SK-N-SH (cell line): Measurements from ENCODE around the gene KCTD19. TPM values are rescaled to one million over a fixed set of nuclear protein-coding genes. Genes with fewer than 3 reads are reported as not detected.

Experiments
- CTCF ChIA-PET: fragments of 300-600, 350-600 bp; formaldehyde crosslinking; extraction: SDS; loops from one replicate; lab custom pipeline; 2021; lab: Yijun Ruan, JAX
- POLR2A ChIA-PET: fragments of 350-600 bp; sonication (Branson Sonifier 250); formaldehyde crosslinking; extraction: SDS; loops from one replicate; lab custom pipeline; 2020; ENCODE audit warnings: antibody characterized with exemption, inconsistent platforms; lab: Yijun Ruan, JAX
- DNase-seq: peaks from one replicate; pipeline ENCODE4 v3.0.0; 2012
- H2AFZ ChIP-seq: fragments of 200-600 bp; sonication (generic); 2 replicates; pipeline ENCODE4 v1.8.1; 2016; ENCODE audit warnings: antibody characterized with exemption, mild to moderate bottlenecking, low read depth
- H3F3A ChIP-seq: fragments of 200-600 bp; sonication (generic); replicated peaks from 2 replicates; pipeline ENCODE3; 2016; ENCODE audit warnings: antibody characterized with exemption, mild to moderate bottlenecking; ENCODE audit not compliant: insufficient read depth
- H3K27ac ChIP-seq, 2 experiments: fragments of 200-500 bp in 1 of 2; fragments of 200-600 bp in 1 of 2; sonication (Bioruptor generic) in 1 of 2; sonication (generic), shearing (Covaris generic) in 1 of 2; 2 replicates each; pipeline versions ENCODE4 v1.5.1 to v1.6.1; 2014 to 2016; ENCODE audit warnings: low read depth in 2 of 2, inconsistent platforms in 1 of 2, low read length in 1 of 2, mild to moderate bottlenecking in 1 of 2, mixed read lengths in 1 of 2
- H3K27me3 ChIP-seq: fragments of 200-600 bp; sonication (generic), shearing (Covaris generic); 2 replicates; pipeline ENCODE4 v1.6.1; 2016; ENCODE audit warnings: mixed run types; ENCODE audit not compliant: insufficient read depth
- H3K36me3 ChIP-seq, 2 experiments: fragments of 200-500 bp in 1 of 2; fragments of 200-600 bp in 1 of 2; sonication (Bioruptor generic) in 1 of 2; sonication (generic) in 1 of 2; replicated peaks in 1 of 2; 2 replicates each; pipeline versions ENCODE3 to v1.5.1; 2014 to 2016; ENCODE audit warnings: low read length in 1 of 2, mild to moderate bottlenecking in 1 of 2; ENCODE audit not compliant: insufficient read depth in 2 of 2, control insufficient read depth in 1 of 2
- H3K4me1 ChIP-seq, 2 experiments: fragments of 200-500 bp in 1 of 2; fragments of 200-600 bp in 1 of 2; sonication (Bioruptor generic) in 1 of 2; sonication (generic), shearing (Covaris generic) in 1 of 2; 2 replicates each; pipeline versions ENCODE4 v1.5.1 to v1.6.1; 2014 to 2016; ENCODE audit warnings: low read depth in 1 of 2, low read length in 1 of 2, mixed run types in 1 of 2; ENCODE audit not compliant: insufficient read depth in 2 of 2, control insufficient read depth in 1 of 2
- H3K4me2 ChIP-seq: fragments of 200-600 bp; sonication (generic), shearing (Covaris generic); 2 replicates; pipeline ENCODE4 v1.6.1; 2017; ENCODE audit warnings: mixed run types
- H3K4me3 ChIP-seq, 2 experiments: fragments of 200-500 bp in 1 of 2; fragments of 200-600 bp in 1 of 2; sonication (Bioruptor generic) in 1 of 2; sonication (generic), shearing (Covaris generic) in 1 of 2; 2 replicates each; pipeline versions ENCODE4 v1.5.1 to v1.8.1; 2014 to 2016; ENCODE audit warnings: low read depth in 2 of 2, inconsistent platforms in 1 of 2, low read length in 1 of 2, mild to moderate bottlenecking in 1 of 2, mixed read lengths in 1 of 2, moderate library complexity in 1 of 2
- H3K79me2 ChIP-seq: fragments of 200-600 bp; sonication (generic); 2 replicates; pipeline ENCODE4 v1.8.1; 2017; ENCODE audit warnings: mild to moderate bottlenecking; ENCODE audit not compliant: insufficient read depth
- H3K9ac ChIP-seq: fragments of 200-600 bp; sonication (generic); 2 replicates; pipeline ENCODE4 v1.6.1; 2017; ENCODE audit warnings: mixed run types
- H3K9me2 ChIP-seq: fragments of 200-600 bp; sonication (generic); 2 replicates; pipeline ENCODE4 v1.6.1; 2017; ENCODE audit warnings: mixed run types
- H3K9me3 ChIP-seq: fragments of 200-600 bp; sonication (generic); 2 replicates; pipeline ENCODE4 v1.6.1; 2017; ENCODE audit warnings: mixed run types, mild to moderate bottlenecking, moderate library complexity
- H4K20me1 ChIP-seq: fragments of 200-600 bp; sonication (generic); 2 replicates; pipeline ENCODE4 v1.6.1; 2017; ENCODE audit warnings: mild to moderate bottlenecking, mixed run types; ENCODE audit not compliant: insufficient read depth
- FOSL2 ChIP-seq: IDR thresholded peaks from 2 replicates; pipeline ENCODE4 v1.4.0; 2012; ENCODE audit warnings: low read depth, mild to moderate bottlenecking, moderate library complexity, borderline replicate concordance
- GABPA ChIP-seq: IDR thresholded peaks from 2 replicates; pipeline ENCODE4 v1.4.0; 2012; ENCODE audit warnings: low read depth, mild to moderate bottlenecking
- MXI1 ChIP-seq: IDR thresholded peaks from 2 replicates; pipeline ENCODE4 v1.6.1; 2012; ENCODE audit warnings: mild to moderate bottlenecking, low read depth, low read length, improper control_type of control experiment
- NRF1 ChIP-seq: IDR thresholded peaks from 2 replicates; pipeline ENCODE4 v1.6.1; 2012; ENCODE audit warnings: low read depth, mild to moderate bottlenecking, low read length
- POLR2AphosphoS5 ChIP-seq: IDR thresholded peaks from 2 replicates; pipeline ENCODE4 v1.6.1; 2012; ENCODE audit warnings: low read depth, low read length
- RCOR1 ChIP-seq: fragments of 150-350 bp; IDR thresholded peaks from 2 replicates; pipeline ENCODE4 v1.6.1; 2017; ENCODE audit warnings: antibody characterized with exemption, low read length
- RFX5 ChIP-seq: IDR thresholded peaks from 2 replicates; pipeline ENCODE4 v1.6.1; 2012; ENCODE audit warnings: mild to moderate bottlenecking, improper control_type of control experiment, low read length
- SIN3A ChIP-seq: IDR thresholded peaks from 2 replicates; pipeline ENCODE4 v1.6.1; 2012; ENCODE audit warnings: low read depth, mild to moderate bottlenecking, low read length, moderate library complexity, borderline replicate concordance
- TAF1 ChIP-seq: IDR thresholded peaks from 2 replicates; pipeline ENCODE4 v1.6.1; 2012; ENCODE audit warnings: low read depth, mild to moderate bottlenecking, low read length, moderate library complexity, borderline replicate concordance
- TEAD4 ChIP-seq: IDR thresholded peaks from 2 replicates; pipeline ENCODE4 v1.4.0; 2012; ENCODE audit warnings: mild to moderate bottlenecking, borderline replicate concordance; ENCODE audit not compliant: insufficient read depth
- YY1 ChIP-seq: IDR thresholded peaks from 2 replicates; pipeline ENCODE4 v1.4.0; 2012; ENCODE audit warnings: low read depth, mild to moderate bottlenecking
- WGBS: methylation state at CpG from one replicate; pipeline ENCODE4 v1.1.6; 2017; ENCODE audit warnings: low lambda C conversion rate; 5-methylcytosine and 5-hydroxymethylcytosine counted together
- polyA plus RNA-seq, 3 experiments: library from polyadenylated mRNA; depleted of rRNA; stranded (reverse); fragments of >200 nt; gene quantifications; 2 replicates each; pipeline ENCODE4 v1.2.3, GENCODE V29; 2012
- TF ChIP-seq, protein P1 (sequence below): fragments of 150-350 bp; IDR thresholded peaks from 2 replicates; pipeline ENCODE4 v1.6.1; 2017; ENCODE audit warnings: antibody characterized with exemption, low read length, low read depth, borderline replicate concordance
- TF ChIP-seq, protein P2 (sequence below): IDR thresholded peaks from 2 replicates; pipeline ENCODE4 v1.6.1; 2012; ENCODE audit warnings: mild to moderate bottlenecking, low read depth, low read length, moderate library complexity
- TF ChIP-seq, protein P3 (sequence below): fragments of 150-350 bp; IDR thresholded peaks from 2 replicates; pipeline ENCODE4 v1.6.1; 2016; ENCODE audit warnings: mild to moderate bottlenecking, low read depth, low read length

KCTD19 gene
- polyA plus RNA-seq, 1 of the 3 experiments (the other 2 are of a cell fraction): 1.8 TPM

DNA sequence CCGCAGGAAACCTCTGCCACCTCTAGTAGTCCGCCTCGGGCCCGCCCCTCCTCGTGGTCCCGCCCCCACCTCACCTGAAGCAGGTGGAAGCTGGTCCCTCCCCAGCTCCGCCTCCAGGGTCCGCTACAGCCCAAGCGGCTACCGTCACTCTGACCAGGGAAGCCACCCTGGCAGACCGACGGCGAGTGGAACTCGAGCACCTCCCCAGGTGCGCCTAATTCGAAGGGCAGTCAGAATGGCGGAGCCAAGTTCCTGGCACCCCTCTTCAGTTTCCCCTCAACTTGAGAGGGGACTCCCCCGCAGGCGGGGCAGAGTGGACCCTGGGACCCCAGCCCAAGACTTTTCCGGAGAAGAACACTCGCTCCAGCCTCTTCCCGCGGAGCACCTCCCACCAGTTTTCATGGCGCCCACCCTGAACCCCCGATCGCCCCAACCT lies 79.8 kb downstream of the KCTD19 start:
- H3K9me3 ChIP-seq: no peaks in the 10 kb centered on the region
- peak overlapping the region; percentile 88 for H3K9ac ChIP-seq
- H3K36me3 ChIP-seq: peaks cover 0 to 5% of the 10 kb centered on the region in 2 experiments
- H3K4me2 ChIP-seq: peak overlapping the region; percentile 98
- H3F3A ChIP-seq: peaks cover 46% of the 10 kb centered on the region
- H3K4me1 ChIP-seq: peaks cover 42 to 50% of the 10 kb centered on the region in 2 experiments
- ChIA-PET POLR2A (interaction anchor here (4.0 kb wide), 1 partner anchor 20 kb away, joined by 14 read pairs; the partner anchor contains the start of gene TMEM208), CTCF (interaction anchor here (0.9 to 4.5 kb wide), 8 partner anchors 9 to 91 kb away, joined by 3 to 21 read pairs (median 6); partner anchors contain the start of genes PLEKHG4 and TMEM208)
- peaks cover 49% of the 10 kb centered on the region for H3K79me2 ChIP-seq
- H3K27ac ChIP-seq: peak overlapping the region; percentile 96
- H3K9me2 ChIP-seq: no peaks in the 10 kb centered on the region
- TF ChIP-seq, protein P1, sequence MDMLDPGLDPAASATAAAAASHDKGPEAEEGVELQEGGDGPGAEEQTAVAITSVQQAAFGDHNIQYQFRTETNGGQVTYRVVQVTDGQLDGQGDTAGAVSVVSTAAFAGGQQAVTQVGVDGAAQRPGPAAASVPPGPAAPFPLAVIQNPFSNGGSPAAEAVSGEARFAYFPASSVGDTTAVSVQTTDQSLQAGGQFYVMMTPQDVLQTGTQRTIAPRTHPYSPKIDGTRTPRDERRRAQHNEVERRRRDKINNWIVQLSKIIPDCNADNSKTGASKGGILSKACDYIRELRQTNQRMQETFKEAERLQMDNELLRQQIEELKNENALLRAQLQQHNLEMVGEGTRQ: no peak
- 0 out of 2 replicates have a peak, but pooled peaks have one; percentile 36 for TF ChIP-seq YY1
- TF ChIP-seq GABPA: no peak
- TF ChIP-seq, protein P2, sequence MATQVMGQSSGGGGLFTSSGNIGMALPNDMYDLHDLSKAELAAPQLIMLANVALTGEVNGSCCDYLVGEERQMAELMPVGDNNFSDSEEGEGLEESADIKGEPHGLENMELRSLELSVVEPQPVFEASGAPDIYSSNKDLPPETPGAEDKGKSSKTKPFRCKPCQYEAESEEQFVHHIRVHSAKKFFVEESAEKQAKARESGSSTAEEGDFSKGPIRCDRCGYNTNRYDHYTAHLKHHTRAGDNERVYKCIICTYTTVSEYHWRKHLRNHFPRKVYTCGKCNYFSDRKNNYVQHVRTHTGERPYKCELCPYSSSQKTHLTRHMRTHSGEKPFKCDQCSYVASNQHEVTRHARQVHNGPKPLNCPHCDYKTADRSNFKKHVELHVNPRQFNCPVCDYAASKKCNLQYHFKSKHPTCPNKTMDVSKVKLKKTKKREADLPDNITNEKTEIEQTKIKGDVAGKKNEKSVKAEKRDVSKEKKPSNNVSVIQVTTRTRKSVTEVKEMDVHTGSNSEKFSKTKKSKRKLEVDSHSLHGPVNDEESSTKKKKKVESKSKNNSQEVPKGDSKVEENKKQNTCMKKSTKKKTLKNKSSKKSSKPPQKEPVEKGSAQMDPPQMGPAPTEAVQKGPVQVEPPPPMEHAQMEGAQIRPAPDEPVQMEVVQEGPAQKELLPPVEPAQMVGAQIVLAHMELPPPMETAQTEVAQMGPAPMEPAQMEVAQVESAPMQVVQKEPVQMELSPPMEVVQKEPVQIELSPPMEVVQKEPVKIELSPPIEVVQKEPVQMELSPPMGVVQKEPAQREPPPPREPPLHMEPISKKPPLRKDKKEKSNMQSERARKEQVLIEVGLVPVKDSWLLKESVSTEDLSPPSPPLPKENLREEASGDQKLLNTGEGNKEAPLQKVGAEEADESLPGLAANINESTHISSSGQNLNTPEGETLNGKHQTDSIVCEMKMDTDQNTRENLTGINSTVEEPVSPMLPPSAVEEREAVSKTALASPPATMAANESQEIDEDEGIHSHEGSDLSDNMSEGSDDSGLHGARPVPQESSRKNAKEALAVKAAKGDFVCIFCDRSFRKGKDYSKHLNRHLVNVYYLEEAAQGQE: no peak
- no peak for TF ChIP-seq POLR2AphosphoS5
- no peaks in the 10 kb centered on the region for H3K27me3 ChIP-seq
- no peaks in the 10 kb centered on the region for H4K20me1 ChIP-seq
- H3K4me3 ChIP-seq: peak overlapping the region; percentile 92 to 95
- no peak for DNase-seq
- peak overlapping the region; percentile 45; the same call in 1 of the 2 replicates for H2AFZ ChIP-seq
- WGBS: 2% methylated on average over 17 of the region's 26 CpGs

GRCh38 chr16:67246081-67246755 lies 80.3 kb downstream of the KCTD19 start:
- no peaks in the 10 kb centered on the region for H3K9me2 ChIP-seq
- ChIA-PET POLR2A (interaction anchor here (0.6 to 4.0 kb wide), 2 partner anchors 20 to 67 kb away, joined by 4 to 14 read pairs; partner anchors contain the start of gene TMEM208), CTCF (interaction anchor here (0.9 to 4.5 kb wide), 10 partner anchors 8 to 91 kb away, joined by 3 to 21 read pairs (median 6); partner anchors contain the start of genes PLEKHG4 and TMEM208)
- H3K79me2 ChIP-seq: peaks cover 49% of the 10 kb centered on the region
- no peaks in the 10 kb centered on the region for H3K9me3 ChIP-seq
- peak overlapping the region; percentile 98 for H3K4me2 ChIP-seq
- WGBS: 0% methylated on average over 20 of the region's 48 CpGs
- peak overlapping the region; percentile 92 to 95 for H3K4me3 ChIP-seq
- peak overlapping the region; percentile 45; the same call in 1 of the 2 replicates for H2AFZ ChIP-seq
- H3K4me1 ChIP-seq: peaks cover 47 to 55% of the 10 kb centered on the region in 2 experiments
- peak; percentile 91 for DNase-seq
- no peaks in the 10 kb centered on the region for H3K27me3 ChIP-seq
- H3K9ac ChIP-seq: peak overlapping the region; percentile 88
- H4K20me1 ChIP-seq: no peaks in the 10 kb centered on the region
- H3K36me3 ChIP-seq: peaks cover 0 to 5% of the 10 kb centered on the region in 2 experiments
- H3F3A ChIP-seq: peaks cover 51% of the 10 kb centered on the region
- H3K27ac ChIP-seq: peak overlapping the region; percentile 96
- 0 out of 2 replicates have a peak, but pooled peaks have one; percentile 5 for TF ChIP-seq NRF1
- TF ChIP-seq RFX5: no peak
- peak; percentile 34; the same call in 1 of the 2 replicates for TF ChIP-seq TAF1
- no peak for TF ChIP-seq RCOR1
- no peak for TF ChIP-seq FOSL2
- TF ChIP-seq, protein P2: no peak
- peak; percentile 53; the same call in 1 of the 2 replicates for TF ChIP-seq MXI1
- TF ChIP-seq SIN3A: 0 out of 2 replicates have a peak, but pooled peaks have one; percentile 9
- TF ChIP-seq, protein P3, sequence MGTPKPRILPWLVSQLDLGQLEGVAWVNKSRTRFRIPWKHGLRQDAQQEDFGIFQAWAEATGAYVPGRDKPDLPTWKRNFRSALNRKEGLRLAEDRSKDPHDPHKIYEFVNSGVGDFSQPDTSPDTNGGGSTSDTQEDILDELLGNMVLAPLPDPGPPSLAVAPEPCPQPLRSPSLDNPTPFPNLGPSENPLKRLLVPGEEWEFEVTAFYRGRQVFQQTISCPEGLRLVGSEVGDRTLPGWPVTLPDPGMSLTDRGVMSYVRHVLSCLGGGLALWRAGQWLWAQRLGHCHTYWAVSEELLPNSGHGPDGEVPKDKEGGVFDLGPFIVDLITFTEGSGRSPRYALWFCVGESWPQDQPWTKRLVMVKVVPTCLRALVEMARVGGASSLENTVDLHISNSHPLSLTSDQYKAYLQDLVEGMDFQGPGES: no peak
- peak; percentile 64; the same call in 1 of the 2 replicates for TF ChIP-seq TEAD4
